SK-N-MC (cell line): ENCODE measurements around the gene APBB1.

Experiments used
- DNase-seq: peaks from one replicate; pipeline ENCODE4 v3.0.0-alpha.2; 2011; ENCODE audit warnings: low read depth, low spot score
- H3K27ac ChIP-seq: fragments of 200-600 bp; sonication (generic); 2 replicates; pipeline ENCODE4 v1.5.1; 2016; ENCODE audit warnings: mixed run types
- H3K36me3 ChIP-seq: fragments of 200-600 bp; sonication (generic); 2 replicates; pipeline ENCODE4 v1.6.1; 2017; ENCODE audit warnings: antibody characterized with exemption, low read length, mixed read lengths; ENCODE audit not compliant: insufficient read depth
- H3K4me3 ChIP-seq: fragments of 200-600 bp; sonication (generic); 2 replicates; pipeline ENCODE4 v1.5.1; 2016
- H3K9ac ChIP-seq: fragments of 200-600 bp; sonication (generic); 2 replicates; pipeline ENCODE4 v1.8.0; 2017; ENCODE audit warnings: mixed run types, mixed read lengths; ENCODE audit not compliant: insufficient read length
- H3K9me3 ChIP-seq: fragments of 200-600 bp; sonication (generic); 2 replicates; pipeline ENCODE4 v1.6.1; 2017; ENCODE audit warnings: low read depth, mild to moderate bottlenecking, antibody characterized with exemption, low read length, moderate library complexity, mixed read lengths
- EZH2 ChIP-seq: fragments of 200-600 bp; sonication (generic); IDR thresholded peaks from one replicate; pipeline ENCODE4 v1.6.1; 2017; ENCODE audit warnings: antibody characterized with exemption
- FOXP2 ChIP-seq: optimal IDR thresholded peaks from 2 replicates; pipeline ENCODE3; 2011; ENCODE audit warnings: mild to moderate bottlenecking, moderate library complexity; ENCODE audit not compliant: insufficient read depth; ENCODE audit errors: extremely low read length, control extremely low read depth
- POLR2AphosphoS5 ChIP-seq: IDR thresholded peaks from 2 replicates; pipeline ENCODE4 v1.6.1; 2012; ENCODE audit warnings: mild to moderate bottlenecking, low read depth, low read length, borderline replicate concordance

The APBB1 gene

DNA sequence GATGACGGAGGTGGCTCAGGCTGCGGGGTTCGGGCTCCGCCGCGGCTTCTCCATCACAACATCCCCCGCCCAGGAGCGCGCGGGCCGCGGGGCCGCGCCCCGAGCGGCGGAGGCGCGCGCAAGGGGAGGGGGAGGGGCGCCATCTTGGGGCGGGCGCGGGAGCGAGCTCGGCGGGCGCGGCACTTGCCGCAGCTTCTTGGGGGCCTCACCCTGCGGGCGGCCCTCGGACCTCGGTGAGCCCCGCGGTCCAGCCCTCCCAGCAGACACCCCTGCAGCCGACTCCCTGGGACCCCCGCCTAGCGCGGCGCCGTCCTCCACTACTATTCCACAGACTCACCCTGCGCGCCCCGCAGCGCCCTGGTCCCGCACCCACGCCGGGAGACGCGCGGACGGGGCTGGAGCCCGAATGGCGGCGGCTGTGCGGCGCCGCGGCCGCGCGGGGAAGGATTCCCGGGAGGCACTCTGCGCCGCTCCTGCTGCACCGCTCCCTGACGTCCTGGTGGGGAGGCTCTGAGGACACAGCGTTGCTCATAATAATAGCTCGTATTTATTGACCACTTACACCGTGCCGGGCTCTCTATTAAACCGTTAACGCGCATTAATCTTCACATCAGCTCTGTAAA, at the start of gene APBB1:
APBB1 (minus strand) TSS at position 86 of the 623 bp plus-strand sequence. CDS start 7,747 bp downstream, outside the sequence.
- Histone ChIP-seq H3K9ac (peak within 1 kb of the TSS; percentile 76), H3K9me3 (no peaks in the 10 kb centered on the region), H3K4me3 (peak within 1 kb of the TSS; percentile 86), H3K36me3 (no peaks in the 10 kb centered on the region), H3K27ac (no peak within 1 kb of the TSS)
- TF ChIP-seq EZH2 (no peak), FOXP2 (no peak), POLR2AphosphoS5 (peak; percentile 40; the same call in 1 of the 2 replicates)
- DNase-seq = no peak

DNA sequence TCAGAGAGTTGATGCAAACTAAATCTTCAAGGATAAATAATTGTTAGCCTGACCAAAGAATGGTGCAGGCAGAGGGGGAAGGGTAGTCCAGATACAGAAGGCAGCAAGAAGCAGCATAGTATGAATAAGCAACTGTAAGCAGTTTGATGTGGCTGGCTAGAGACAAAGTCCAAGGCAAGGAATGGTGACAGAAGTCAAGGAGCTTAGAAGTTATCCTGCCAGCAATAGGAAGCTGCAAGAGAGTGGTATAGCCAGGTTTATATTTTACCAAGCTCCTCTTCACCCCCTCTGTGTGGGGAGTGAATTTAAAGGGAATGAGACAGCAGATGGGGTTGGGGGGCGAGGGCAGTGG, 40.2 kb upstream of the APBB1 start:
- no peak overlapping the region for H3K4me3 ChIP-seq
- H3K27ac ChIP-seq = no peak overlapping the region
- DNase-seq = no peak
- H3K36me3 ChIP-seq = peaks cover 45% of the 10 kb centered on the region; the same call in 1 of the 2 replicates
- TF ChIP-seq FOXP2 (no peak), EZH2 (no peak), POLR2AphosphoS5 (no peak)
- no peak overlapping the region for H3K9ac ChIP-seq
- no peaks in the 10 kb centered on the region for H3K9me3 ChIP-seq

DNA sequence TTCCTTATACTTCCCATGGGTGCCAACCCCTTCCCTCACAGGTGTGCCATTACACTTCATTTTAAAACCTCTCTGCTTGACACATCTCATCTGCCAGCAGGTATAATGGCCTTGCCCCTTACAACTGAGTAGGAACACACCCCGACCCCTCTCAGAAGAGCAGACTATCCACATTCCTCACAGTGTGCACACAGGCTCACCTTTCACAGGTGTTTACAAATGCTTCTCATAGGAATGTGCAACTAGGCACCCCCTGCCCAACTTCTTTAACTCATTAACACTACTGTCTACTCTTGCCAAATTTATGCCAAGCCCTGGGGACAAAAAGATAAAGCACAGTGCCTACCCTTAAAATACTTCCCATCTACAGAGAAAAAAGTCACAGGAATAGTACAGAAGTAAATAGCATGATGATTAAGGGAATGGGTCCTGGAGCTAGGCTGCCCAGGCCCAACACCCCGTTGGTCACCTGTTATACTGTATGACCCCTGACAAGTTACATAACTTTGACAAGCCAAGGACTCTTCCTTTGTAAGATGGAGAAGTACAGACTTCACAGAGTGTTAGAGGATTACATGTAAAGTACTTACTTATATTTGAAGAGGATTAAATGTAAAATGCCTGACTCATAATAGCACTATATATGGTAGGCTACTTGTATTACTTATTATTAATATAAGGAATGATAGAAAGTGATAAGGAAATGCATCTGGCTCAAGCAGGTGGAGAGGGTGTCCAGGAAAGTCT, 39.6 kb upstream of the APBB1 start:
- Histone ChIP-seq H3K4me3 (no peak overlapping the region), H3K9me3 (no peaks in the 10 kb centered on the region), H3K36me3 (peaks cover 41% of the 10 kb centered on the region; the same call in 1 of the 2 replicates), H3K27ac (no peak overlapping the region), H3K9ac (no peak overlapping the region)
- no peak for TF ChIP-seq FOXP2
- no peak for TF ChIP-seq EZH2
- TF ChIP-seq POLR2AphosphoS5 = no peak
- no peak for DNase-seq

DNA sequence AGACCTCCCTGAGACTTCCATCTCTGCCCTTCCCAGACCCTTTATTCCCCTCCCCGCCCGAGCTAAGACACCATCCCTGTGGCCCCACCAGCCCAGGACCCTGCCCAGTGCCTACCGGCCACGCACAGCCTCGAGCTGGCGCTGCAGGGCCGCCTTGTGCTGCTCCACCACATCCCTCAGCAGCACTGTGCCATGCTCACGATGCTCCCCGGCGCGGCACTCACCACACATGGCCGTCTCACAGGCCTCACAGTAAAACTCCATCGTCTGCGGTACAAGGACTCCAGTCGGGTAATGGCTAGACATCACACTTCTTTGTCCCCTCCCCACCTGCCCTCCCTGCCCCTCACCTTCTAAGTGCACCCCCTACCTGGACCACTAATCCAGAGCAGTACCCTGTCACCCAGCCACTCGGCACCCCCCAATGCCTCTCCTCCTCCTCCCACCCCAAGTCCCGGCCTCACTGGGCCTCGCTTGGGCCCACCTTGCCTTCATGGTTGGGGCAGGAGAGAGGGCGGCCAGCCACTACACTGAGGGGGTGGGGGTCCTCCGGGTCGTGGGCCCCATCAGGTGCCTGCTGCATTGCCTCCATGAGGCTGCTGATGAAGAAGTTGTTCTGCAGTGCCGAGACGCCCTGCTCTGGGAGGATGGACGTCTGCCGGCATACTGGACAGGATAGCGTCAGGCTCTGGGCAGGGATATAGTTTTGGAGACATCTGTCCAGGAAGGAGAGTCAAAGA, 38.9 kb upstream of the APBB1 start:
- no peak overlapping the region for H3K9ac ChIP-seq
- no peak for TF ChIP-seq POLR2AphosphoS5
- TF ChIP-seq FOXP2 = no peak
- TF ChIP-seq EZH2 = no peak
- H3K36me3 ChIP-seq = peaks cover 38% of the 10 kb centered on the region; the same call in 1 of the 2 replicates
- no peaks in the 10 kb centered on the region for H3K9me3 ChIP-seq
- no peak overlapping the region for H3K27ac ChIP-seq
- no peak overlapping the region for H3K4me3 ChIP-seq
- DNase-seq = no peak

DNA sequence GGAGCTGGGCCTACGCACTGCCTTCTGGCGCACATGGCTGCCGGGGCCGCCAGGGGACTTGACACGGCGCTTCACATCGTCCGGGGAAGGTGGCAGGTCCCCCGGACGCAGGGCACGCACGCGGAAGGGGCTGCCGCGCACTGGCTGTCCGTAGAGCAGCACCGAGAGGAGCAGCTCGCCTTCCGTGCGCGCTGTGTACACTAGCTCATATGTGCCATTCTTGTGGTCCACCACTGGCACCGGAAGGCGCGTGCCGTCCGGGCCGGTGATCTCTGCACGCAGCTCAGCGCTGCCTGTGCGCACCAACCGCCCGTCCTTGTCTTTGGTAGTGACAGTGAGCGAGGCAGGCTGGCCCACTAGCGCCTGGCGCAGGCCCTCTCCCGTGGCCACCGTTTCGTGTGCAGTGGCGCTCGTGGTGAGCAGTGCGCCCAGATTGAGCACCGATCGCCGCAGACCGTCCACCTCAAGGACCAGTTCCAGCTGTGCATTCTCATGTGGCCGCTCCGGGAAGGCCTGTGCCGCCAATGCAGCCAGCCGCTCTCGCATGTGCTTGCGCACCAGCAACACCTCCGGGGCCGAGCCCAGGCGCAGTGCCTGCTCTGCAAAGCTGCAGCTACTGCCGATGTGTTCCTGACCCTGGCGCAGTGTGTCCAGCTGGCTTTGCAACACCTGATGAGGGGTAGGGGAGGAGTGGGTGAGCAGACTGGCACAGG, 37.6 kb upstream of the APBB1 start:
- H3K27ac ChIP-seq = no peak overlapping the region
- TF ChIP-seq POLR2AphosphoS5 = no peak
- no peak for TF ChIP-seq FOXP2
- TF ChIP-seq EZH2 = no peak
- H3K9me3 ChIP-seq = no peaks in the 10 kb centered on the region
- no peak for DNase-seq
- H3K9ac ChIP-seq = no peak overlapping the region
- no peak overlapping the region for H3K4me3 ChIP-seq
- H3K36me3 ChIP-seq = peaks cover 44% of the 10 kb centered on the region; the same call in 1 of the 2 replicates

GRCh38 chr11:6455070-6455469, 36.2 kb upstream of the APBB1 start:
- DNase-seq = no peak
- H3K9ac ChIP-seq = no peak overlapping the region

DNA sequence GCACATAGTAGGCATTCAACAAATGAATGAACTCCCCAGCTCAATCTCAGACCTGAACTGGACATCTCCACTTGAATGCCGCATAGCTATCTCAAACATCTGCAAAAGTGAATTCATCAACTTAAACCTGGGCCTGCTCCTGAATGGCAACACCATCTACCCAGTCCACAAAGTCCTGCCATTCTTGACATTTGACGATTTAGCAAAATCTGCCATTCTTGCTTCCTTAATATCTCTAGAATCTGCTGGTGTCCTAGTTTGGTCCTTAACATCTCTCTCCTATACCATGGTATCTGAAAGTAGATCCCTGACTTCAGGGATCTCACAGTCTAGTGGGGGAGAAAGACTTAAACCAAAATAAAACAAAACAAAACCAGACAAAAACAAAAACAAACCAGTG, 34.3 kb upstream of the APBB1 start:
- no peak for TF ChIP-seq POLR2AphosphoS5
- TF ChIP-seq EZH2 = no peak
- no peak for TF ChIP-seq FOXP2
- no peak overlapping the region for H3K9ac ChIP-seq
- H3K9me3 ChIP-seq = no peaks in the 10 kb centered on the region
- H3K27ac ChIP-seq = no peak overlapping the region
- peaks cover 69% of the 10 kb centered on the region; the same call in 1 of the 2 replicates for H3K36me3 ChIP-seq
- no peak for DNase-seq
- H3K4me3 ChIP-seq = no peak overlapping the region

More at GRCh38 chr11:6455070-6455469, 36.2 kb upstream of the APBB1 start:
- Histone ChIP-seq H3K4me3 (no peak overlapping the region), H3K9me3 (no peaks in the 10 kb centered on the region), H3K36me3 (peaks cover 59% of the 10 kb centered on the region; the same call in 1 of the 2 replicates), H3K27ac (no peak overlapping the region)
- TF ChIP-seq FOXP2 (no peak), EZH2 (no peak), POLR2AphosphoS5 (no peak)
